ENCODE results near the gene IGSF9B.

DNA sequence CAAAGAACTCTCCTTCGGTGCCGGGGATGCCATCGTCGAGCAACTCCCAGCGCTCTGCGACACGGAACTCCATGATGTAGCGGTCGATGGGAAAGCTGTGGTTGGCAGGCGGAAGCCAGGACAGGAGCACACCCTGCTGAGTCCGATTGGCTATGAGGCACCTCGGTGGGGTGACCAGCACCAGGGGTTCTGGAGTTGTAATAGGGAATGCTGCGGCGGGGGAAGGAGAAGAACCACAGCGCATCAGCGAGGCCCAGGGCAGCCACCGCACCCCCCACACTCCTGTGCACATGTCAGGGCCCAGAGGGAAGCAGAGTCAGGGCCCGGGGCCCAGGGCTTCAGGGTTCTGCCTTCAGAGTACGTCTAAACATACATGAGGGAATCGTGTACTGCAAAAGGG is 31.0 kb downstream of the IGSF9B start:
- TF ChIP-seq, protein P1, sequence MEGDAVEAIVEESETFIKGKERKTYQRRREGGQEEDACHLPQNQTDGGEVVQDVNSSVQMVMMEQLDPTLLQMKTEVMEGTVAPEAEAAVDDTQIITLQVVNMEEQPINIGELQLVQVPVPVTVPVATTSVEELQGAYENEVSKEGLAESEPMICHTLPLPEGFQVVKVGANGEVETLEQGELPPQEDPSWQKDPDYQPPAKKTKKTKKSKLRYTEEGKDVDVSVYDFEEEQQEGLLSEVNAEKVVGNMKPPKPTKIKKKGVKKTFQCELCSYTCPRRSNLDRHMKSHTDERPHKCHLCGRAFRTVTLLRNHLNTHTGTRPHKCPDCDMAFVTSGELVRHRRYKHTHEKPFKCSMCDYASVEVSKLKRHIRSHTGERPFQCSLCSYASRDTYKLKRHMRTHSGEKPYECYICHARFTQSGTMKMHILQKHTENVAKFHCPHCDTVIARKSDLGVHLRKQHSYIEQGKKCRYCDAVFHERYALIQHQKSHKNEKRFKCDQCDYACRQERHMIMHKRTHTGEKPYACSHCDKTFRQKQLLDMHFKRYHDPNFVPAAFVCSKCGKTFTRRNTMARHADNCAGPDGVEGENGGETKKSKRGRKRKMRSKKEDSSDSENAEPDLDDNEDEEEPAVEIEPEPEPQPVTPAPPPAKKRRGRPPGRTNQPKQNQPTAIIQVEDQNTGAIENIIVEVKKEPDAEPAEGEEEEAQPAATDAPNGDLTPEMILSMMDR (IDR thresholded peaks at IDR 0.05; ENCODE audit: insufficient read depth, low read depth, low read length) = no peak
- TF ChIP-seq EZH2 (IDR thresholded peaks at IDR 0.05; ENCODE audit: insufficient read depth, low read length) = no peak
